ENCODE data around the gene HMX1. TPM values are rescaled to one million over a fixed set of nuclear protein-coding genes. Genes with fewer than 3 reads are reported as not detected.

The HMX1 gene
- total RNA-seq, 1 donor from 2014 or later, result not detected

- CTCF ChIA-PET, result no interaction called here
- H3K27ac Mint-ChIP-seq, result no peak overlapping the region
- DNase-seq (peak; percentile 10), ATAC-seq (ENCODE audit: low read depth) (no peak)
- POLR2A ChIA-PET, result no interaction called here
- no peak for TF ChIP-seq CTCF (IDR thresholded peaks at IDR 0.05)
- H3K4me3 Mint-ChIP-seq, result no peak overlapping the region
- H3K27me3 Mint-ChIP-seq, result no peaks in the 10 kb centered on the region
- no peaks in the 10 kb centered on the region for H3K4me1 Mint-ChIP-seq
- intact Hi-C loops (cut with micrococcal nuclease), result no loop called here
- H3K36me3 Mint-ChIP-seq (ENCODE audit: low read depth), result no peaks in the 10 kb centered on the region
- peaks cover 2% of the 10 kb centered on the region for H3K9me3 Mint-ChIP-seq
These were observed 42.8 kb downstream of the HMX1 start for GRCh38 chr4:8828869-8829268.

GRCh38 chr4:8821151-8821950, 50.3 kb downstream of the HMX1 start:
- ATAC-seq (ENCODE audit: low read depth) (no peak), DNase-seq (peak; percentile 4)
- no peaks in the 10 kb centered on the region for H3K9me3 Mint-ChIP-seq
- H3K36me3 Mint-ChIP-seq (ENCODE audit: low read depth), result no peaks in the 10 kb centered on the region
- POLR2A ChIA-PET, result no interaction called here
- no peak overlapping the region for H3K4me3 Mint-ChIP-seq
- CTCF ChIA-PET, result no interaction called here
- H3K27ac Mint-ChIP-seq, result no peak overlapping the region
- TF ChIP-seq CTCF (IDR thresholded peaks at IDR 0.05), result no peak
- H3K4me1 Mint-ChIP-seq, result no peaks in the 10 kb centered on the region
- intact Hi-C loops (cut with micrococcal nuclease), result no loop called here
- H3K27me3 Mint-ChIP-seq, result peaks cover 5% of the 10 kb centered on the region

- CTCF ChIA-PET, result no interaction called here
- DNase-seq (no peak), ATAC-seq (ENCODE audit: low read depth) (no peak)
- H3K27me3 Mint-ChIP-seq, result peaks cover 5% of the 10 kb centered on the region
- H3K4me3 Mint-ChIP-seq, result no peak overlapping the region
- H3K36me3 Mint-ChIP-seq (ENCODE audit: low read depth), result no peaks in the 10 kb centered on the region
- intact Hi-C loops (cut with micrococcal nuclease), result no loop called here
- TF ChIP-seq CTCF (IDR thresholded peaks at IDR 0.05), result no peak
- POLR2A ChIA-PET, result no interaction called here
- H3K9me3 Mint-ChIP-seq, result no peaks in the 10 kb centered on the region
- H3K4me1 Mint-ChIP-seq, result no peaks in the 10 kb centered on the region
- no peak overlapping the region for H3K27ac Mint-ChIP-seq
These were observed 51.2 kb downstream of the HMX1 start for GRCh38 chr4:8820178-8821102.

- ChIA-PET CTCF (no interaction called here), POLR2A (no interaction called here)
- Mint-ChIP-seq H3K27ac (no peak overlapping the region), H3K36me3 (ENCODE audit: low read depth) (no peaks in the 10 kb centered on the region), H3K9me3 (no peaks in the 10 kb centered on the region), H3K27me3 (peaks cover 5% of the 10 kb centered on the region), H3K4me3 (no peak overlapping the region), H3K4me1 (no peaks in the 10 kb centered on the region)
- ATAC-seq (ENCODE audit: low read depth) (no peak), DNase-seq (peak; percentile 4)
- TF ChIP-seq CTCF (IDR thresholded peaks at IDR 0.05), result no peak
- intact Hi-C loops (cut with micrococcal nuclease), result no loop called here
These were observed 52.0 kb downstream of the HMX1 start for GRCh38 chr4:8819473-8820177.

GRCh38 chr4:8819019-8819418, 52.6 kb downstream of the HMX1 start:
- Mint-ChIP-seq H3K27ac (no peak overlapping the region), H3K4me1 (no peaks in the 10 kb centered on the region), H3K27me3 (peaks cover 5% of the 10 kb centered on the region), H3K9me3 (no peaks in the 10 kb centered on the region), H3K4me3 (no peak overlapping the region), H3K36me3 (ENCODE audit: low read depth) (no peaks in the 10 kb centered on the region)
- POLR2A ChIA-PET, result no interaction called here
- DNase-seq (no peak), ATAC-seq (ENCODE audit: low read depth) (no peak)
- intact Hi-C loops (cut with micrococcal nuclease), result no loop called here
- CTCF ChIA-PET, result no interaction called here
- no peak for TF ChIP-seq CTCF (IDR thresholded peaks at IDR 0.05)

All from activated B cell treated with CpG ODN at 0.5 μM for 24 hours (primary cell).